K562 (cell line): Measurements from ENCODE around the gene LARP7.

ENCODE experiments used
- EGR1 ChIP-seq: fragments of 450-650 bp; conservative IDR thresholded peaks from 2 replicates; pipeline ENCODE4 v1.6.1; 2017; ENCODE audit warnings: mild to moderate bottlenecking
- NR2C2 ChIP-seq, 2 experiments: fragments of 200-800 bp in 1 of 2; sonication (Bioruptor generic) in 1 of 2; sonication (generic) in 1 of 2; formaldehyde crosslinking in 1 of 2; IDR thresholded peaks; 2 replicates each; pipeline versions ENCODE4 v1.6.1 to v1.8.0; 2016 to 2022; ENCODE audit warnings: mild to moderate bottlenecking in 1 of 2, missing compliant biosample characterization in 1 of 2, missing genetic modification characterization in 1 of 2, missing genetic modification reagents in 1 of 2
- NRF1 ChIP-seq, 2 experiments: fragments of 450-650 bp; IDR thresholded peaks in 1 of 2; conservative IDR thresholded peaks in 1 of 2; 2 replicates each; pipeline ENCODE4 v1.6.1; 2014; ENCODE audit warnings: mild to moderate bottlenecking in 2 of 2
- POLR2A ChIP-seq: fragments of 450-650 bp; conservative IDR thresholded peaks from 2 replicates; pipeline ENCODE4 v1.6.1; 2016
- POLR2B ChIP-seq: fragments of 450-650 bp; IDR thresholded peaks from 2 replicates; pipeline ENCODE4 v1.6.1; 2018; ENCODE audit warnings: low read depth; ENCODE audit not compliant: partially characterized antibody
- RFX5 ChIP-seq: IDR thresholded peaks from 2 replicates; pipeline ENCODE4 v1.6.1; 2011; ENCODE audit warnings: low read depth, mild to moderate bottlenecking, improper control_type of control experiment, low read length
- YY1 ChIP-seq, 3 experiments: IDR thresholded peaks; 2 replicates each; pipeline ENCODE4 v1.6.1; 2011; ENCODE audit warnings: low read length in 2 of 3, mild to moderate bottlenecking in 2 of 3, moderate library complexity in 2 of 3, borderline replicate concordance in 1 of 3, control low read depth in 1 of 3, low read depth in 1 of 3; ENCODE audit not compliant: insufficient read depth in 3 of 3, insufficient replicate concordance in 2 of 3, control insufficient read depth in 1 of 3, insufficient read length in 1 of 3; ENCODE audit errors: extremely low read depth in 1 of 3
- ZZZ3 ChIP-seq: fragments of 450-650 bp; IDR thresholded peaks from 2 replicates; pipeline ENCODE4 v1.6.1; 2016; ENCODE audit warnings: antibody characterized with exemption, mild to moderate bottlenecking, moderate library complexity
- TF ChIP-seq, protein P1 (sequence below), 2 experiments: fragments of 450-650 bp; IDR thresholded peaks; 2 replicates each; pipeline ENCODE4 v1.6.1; 2016

DNA sequence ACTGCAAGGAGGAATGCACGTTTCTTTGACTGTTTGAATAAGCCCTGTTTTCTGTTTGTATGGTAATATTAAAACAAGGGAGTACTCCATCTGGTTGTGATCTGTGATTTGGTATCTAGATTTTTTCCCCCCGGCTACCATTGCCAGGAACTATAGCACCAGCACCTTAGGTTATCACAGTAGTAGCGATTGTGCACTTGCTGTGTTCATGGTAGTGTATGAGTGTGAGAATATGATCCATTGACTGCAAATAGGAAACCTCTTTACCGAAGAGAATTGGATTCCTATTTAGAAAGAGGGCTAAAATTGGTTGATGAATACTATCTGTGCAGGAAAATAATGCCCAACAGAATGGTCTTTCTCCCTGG is 69.9 kb downstream of the LARP7 start:
- no peak for TF ChIP-seq NRF1 (conservative IDR thresholded peaks at IDR 0.05 in 1 of 2, IDR thresholded peaks at IDR 0.05 in 1 of 2)
- TF ChIP-seq, protein P1, sequence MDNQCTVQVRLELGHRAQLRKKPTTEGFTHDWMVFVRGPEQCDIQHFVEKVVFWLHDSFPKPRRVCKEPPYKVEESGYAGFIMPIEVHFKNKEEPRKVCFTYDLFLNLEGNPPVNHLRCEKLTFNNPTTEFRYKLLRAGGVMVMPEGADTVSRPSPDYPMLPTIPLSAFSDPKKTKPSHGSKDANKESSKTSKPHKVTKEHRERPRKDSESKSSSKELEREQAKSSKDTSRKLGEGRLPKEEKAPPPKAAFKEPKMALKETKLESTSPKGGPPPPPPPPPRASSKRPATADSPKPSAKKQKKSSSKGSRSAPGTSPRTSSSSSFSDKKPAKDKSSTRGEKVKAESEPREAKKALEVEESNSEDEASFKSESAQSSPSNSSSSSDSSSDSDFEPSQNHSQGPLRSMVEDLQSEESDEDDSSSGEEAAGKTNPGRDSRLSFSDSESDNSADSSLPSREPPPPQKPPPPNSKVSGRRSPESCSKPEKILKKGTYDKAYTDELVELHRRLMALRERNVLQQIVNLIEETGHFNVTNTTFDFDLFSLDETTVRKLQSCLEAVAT (IDR thresholded peaks at IDR 0.05): no peak
- no peak for TF ChIP-seq POLR2A
- no peak for TF ChIP-seq POLR2B
- no peak for TF ChIP-seq NR2C2 (CRISPR knock-in tag; IDR thresholded peaks at IDR 0.05)
- TF ChIP-seq NR2C2 (tag; IDR thresholded peaks at IDR 0.05): no peak
- TF ChIP-seq EGR1: no peak
- no peak for TF ChIP-seq ZZZ3
- TF ChIP-seq YY1 (IDR thresholded peaks at IDR 0.05; ENCODE audit: borderline replicate concordance in 1 of 3, control insufficient read depth in 1 of 3, extremely low read depth in 1 of 3, insufficient read depth in 3 of 3, insufficient read length in 1 of 3, insufficient replicate concordance in 2 of 3, low read depth in 1 of 3, low read length in 2 of 3): no peak
- no peak for TF ChIP-seq RFX5
